ENCODE results near the gene TMEM126B. TPM values are rescaled to one million over a fixed set of nuclear protein-coding genes. Genes with fewer than 3 reads are reported as not detected.

The TMEM126B gene
- total and polyA plus RNA-seq, 8 donors: 9.7 to 39.3 (median 16.7) TPM

- no peaks in the 10 kb centered on the region for H3K27me3 ChIP-seq
- TF ChIP-seq CTCF (IDR thresholded peaks at IDR 0.05): no peak
- ATAC-seq: no peak
- DNase-seq: no peak
- H3K4me1 ChIP-seq: peaks cover 22 to 43% (median 37%) of the 10 kb centered on the region in 3 donors
- H3K36me3 ChIP-seq: peaks cover 0 to 13% (median 8%) of the 10 kb centered on the region in 3 donors
- intact Hi-C loops (cut with DNase I): no loop called here
- no peak for FAIRE-seq
- peak overlapping the region in 3 of 4 donors; percentile 78 to 89 (median 79) for H3K4me3 ChIP-seq
- no peaks in the 10 kb centered on the region for H3K9me3 ChIP-seq
- 9 to 10% methylated on average over 4 of the region's 4 CpGs for WGBS, 2 donors
- no peak overlapping the region for H3K27ac ChIP-seq
Observed at GRCh38 chr11:85661972-85662664, 33.7 kb downstream of the TMEM126B start.

GRCh38 chr11:85663080-85663752, 34.8 kb downstream of the TMEM126B start:
- H3K36me3 ChIP-seq: peaks cover 0 to 9% (median 4%) of the 10 kb centered on the region in 3 donors
- WGBS, 2 donors: 1 to 2% methylated on average over 10 of the region's 10 CpGs
- no peak for DNase-seq
- H3K27me3 ChIP-seq: no peaks in the 10 kb centered on the region
- ATAC-seq: no peak
- peak overlapping the region; percentile 66 to 89 (median 78) for H3K4me3 ChIP-seq
- intact Hi-C loops (cut with DNase I): no loop called here
- H3K4me1 ChIP-seq: peaks cover 21 to 43% (median 34%) of the 10 kb centered on the region in 3 donors
- TF ChIP-seq CTCF (IDR thresholded peaks at IDR 0.05): no peak
- H3K9me3 ChIP-seq: no peaks in the 10 kb centered on the region
- FAIRE-seq: no peak
- H3K27ac ChIP-seq: peak overlapping the region in 3 of 4 donors; percentile 97 to 98 (median 98)

GRCh38 chr11:85663753-85664614, 35.6 kb downstream of the TMEM126B start:
- peaks cover 13 to 37% (median 27%) of the 10 kb centered on the region in 3 donors for H3K4me1 ChIP-seq
- H3K4me3 ChIP-seq: peak overlapping the region; percentile 66 to 89 (median 78)
- TF ChIP-seq CTCF (IDR thresholded peaks at IDR 0.05): peak in 2 of 4 donors; percentile 28 to 51
- peaks cover 0 to 9% (median 4%) of the 10 kb centered on the region in 3 donors for H3K36me3 ChIP-seq
- peak overlapping the region; percentile 97 to 99 (median 98) for H3K27ac ChIP-seq
- H3K9me3 ChIP-seq: no peaks in the 10 kb centered on the region
- ATAC-seq (peak; percentile 72 to 87 (median 82)), DNase-seq (peak; percentile 81 to 93 (median 82)), FAIRE-seq (no peak)
- no peaks in the 10 kb centered on the region for H3K27me3 ChIP-seq
- WGBS, 2 donors: 0% methylated on average over 70 to 73 of the region's 73 CpGs
- intact Hi-C loops (cut with DNase I): no loop called here

- DNase-seq (peak; percentile 93 to 97 (median 95)), ATAC-seq (peak; percentile 90 to 97 (median 94)), FAIRE-seq (peak; percentile 70)
- no peak for TF ChIP-seq CTCF (IDR thresholded peaks at IDR 0.05)
- H3K36me3 ChIP-seq: peaks cover 0 to 6% (median 0%) of the 10 kb centered on the region in 3 donors
- 0 to 1% methylated on average over 58 to 67 of the region's 67 CpGs for WGBS, 2 donors
- H3K27ac ChIP-seq: peak within 1 kb of the TSS; percentile 97 to 99 (median 98)
- H3K4me3 ChIP-seq: peak within 1 kb of the TSS; percentile 66 to 89 (median 78)
- peaks cover 5 to 28% (median 18%) of the 10 kb centered on the region in 3 donors for H3K4me1 ChIP-seq
- H3K27me3 ChIP-seq: no peaks in the 10 kb centered on the region
- intact Hi-C loops (cut with DNase I): no loop called here
- no peaks in the 10 kb centered on the region for H3K9me3 ChIP-seq
Observed at GRCh38 chr11:85664615-85665481, 36.5 kb downstream of the TMEM126B start, which contains the start of gene CREBZF. CREBZF (minus strand) TSS chr11:85665129; CDS start chr11:85664875, 254 bp downstream.
